NT2/D1 (cell line): ENCODE data around the gene FBXL20.
"Not testable (repeated sequence)": the region's sequence is repeated elsewhere in the genome, so short reads cannot be mapped to it uniquely, and the experiment has no call there.

ENCODE experiments used
- SUZ12 ChIP-seq: IDR thresholded peaks from 2 replicates; pipeline ENCODE4 v1.6.1; 2011; ENCODE audit not compliant: insufficient read length, insufficient read depth; ENCODE audit errors: extremely low read depth
- YY1 ChIP-seq: IDR thresholded peaks from 2 replicates; pipeline ENCODE4 v1.6.1; 2011; ENCODE audit not compliant: insufficient read length, insufficient read depth

DNA sequence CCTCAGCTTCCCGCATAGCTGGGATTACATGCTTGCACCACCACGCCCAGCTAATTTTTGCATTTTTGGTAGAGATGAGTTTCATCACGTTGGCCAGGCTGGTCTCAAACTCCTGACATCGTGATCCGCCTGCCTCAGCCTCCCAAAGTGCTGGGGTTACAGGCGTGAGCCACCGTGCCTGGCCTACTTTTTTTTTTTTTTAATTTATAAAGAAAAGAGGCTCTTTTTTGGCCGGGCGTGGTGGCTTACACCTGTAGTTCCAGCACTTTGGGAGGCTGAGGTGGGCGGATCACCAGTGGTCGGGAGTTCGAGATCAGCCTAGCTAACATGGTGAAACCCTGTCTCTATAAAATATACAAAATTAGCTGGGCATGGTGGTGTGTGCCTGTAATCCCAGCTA lies 151.3 kb downstream of the FBXL20 start:
- not testable (repeated sequence) for TF ChIP-seq YY1, SUZ12
